Measurements from ENCODE around the gene UBQLN2. TPM values are rescaled to one million over a fixed set of nuclear protein-coding genes. Genes with fewer than 3 reads are reported as not detected.
"Not testable (repeated sequence)": the region's sequence is repeated elsewhere in the genome, so short reads cannot be mapped to it uniquely, and the experiment has no call there.

Gene UBQLN2
- 10 to 100 TPM; 36.2 to 43.4 (median 39.7) TPM for total RNA-seq
- 14.6 TPM for total RNA-seq (2013)

- intact Hi-C loops (cut with micrococcal nuclease): loop anchor here (5.0 kb wide), 2 partner anchors 164 to 846 kb away; partner anchors contain the start of genes NBDY and RRAGB
- peak; percentile 83 to 93 (median 86) for ATAC-seq
- Histone ChIP-seq H3K27me3 (ENCODE audit: control insufficient read depth, insufficient read depth, low read length) (no peaks in the 10 kb centered on the region), H3K9me3 (ENCODE audit: control insufficient read depth, insufficient read depth, low read length) (no peaks in the 10 kb centered on the region), H3K4me3 (ENCODE audit: low read length) (peak within 1 kb of the TSS; percentile 73), H3K27ac (ENCODE audit: low read length) (peak within 1 kb of the TSS; percentile 98), H3K36me3 (ENCODE audit: control insufficient read depth, insufficient read depth, low read length) (no peaks in the 10 kb centered on the region), H3K4me1 (ENCODE audit: control insufficient read depth, insufficient read depth, low read length) (peaks cover 9% of the 10 kb centered on the region)
- TF ChIP-seq, protein P1, sequence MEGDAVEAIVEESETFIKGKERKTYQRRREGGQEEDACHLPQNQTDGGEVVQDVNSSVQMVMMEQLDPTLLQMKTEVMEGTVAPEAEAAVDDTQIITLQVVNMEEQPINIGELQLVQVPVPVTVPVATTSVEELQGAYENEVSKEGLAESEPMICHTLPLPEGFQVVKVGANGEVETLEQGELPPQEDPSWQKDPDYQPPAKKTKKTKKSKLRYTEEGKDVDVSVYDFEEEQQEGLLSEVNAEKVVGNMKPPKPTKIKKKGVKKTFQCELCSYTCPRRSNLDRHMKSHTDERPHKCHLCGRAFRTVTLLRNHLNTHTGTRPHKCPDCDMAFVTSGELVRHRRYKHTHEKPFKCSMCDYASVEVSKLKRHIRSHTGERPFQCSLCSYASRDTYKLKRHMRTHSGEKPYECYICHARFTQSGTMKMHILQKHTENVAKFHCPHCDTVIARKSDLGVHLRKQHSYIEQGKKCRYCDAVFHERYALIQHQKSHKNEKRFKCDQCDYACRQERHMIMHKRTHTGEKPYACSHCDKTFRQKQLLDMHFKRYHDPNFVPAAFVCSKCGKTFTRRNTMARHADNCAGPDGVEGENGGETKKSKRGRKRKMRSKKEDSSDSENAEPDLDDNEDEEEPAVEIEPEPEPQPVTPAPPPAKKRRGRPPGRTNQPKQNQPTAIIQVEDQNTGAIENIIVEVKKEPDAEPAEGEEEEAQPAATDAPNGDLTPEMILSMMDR (IDR thresholded peaks at IDR 0.05): no peak
- 0% methylated on average over 70 of the region's 70 CpGs for WGBS (ENCODE audit: insufficient coverage)
- DNase-seq: peak; percentile 69 to 86
- peaks cover 2 to 6% of the 10 kb centered on the region in 2 donors for H3K27me3 Mint-ChIP-seq (ENCODE audit: low read depth in 2 of 2)
- H3K9me3 Mint-ChIP-seq: no peaks in the 10 kb centered on the region
- peak within 1 kb of the TSS; percentile 85 for H3K4me3 Mint-ChIP-seq
- H3K36me3 Mint-ChIP-seq: no peaks in the 10 kb centered on the region
- H3K4me1 Mint-ChIP-seq: peaks cover 18 to 27% of the 10 kb centered on the region in 2 donors
- H3K27ac Mint-ChIP-seq: peak within 1 kb of the TSS; percentile 92 to 93
Measured at GRCh38 chrX:56563231-56564161, at the start of gene UBQLN2. Gene UBQLN2, plus strand, starts transcription at chrX:56563627. Its CDS starts 247 bp downstream, at chrX:56563874.

GRCh38 chrX:56519642-56520041 lies 43.8 kb upstream of the UBQLN2 start:
- H3K9me3 Mint-ChIP-seq: no peaks in the 10 kb centered on the region
- H3K36me3 Mint-ChIP-seq: no peaks in the 10 kb centered on the region
- ATAC-seq (no peak), DNase-seq (no peak)
- H3K27ac ChIP-seq (ENCODE audit: low read length): no peak overlapping the region
- H3K4me1 ChIP-seq (ENCODE audit: control insufficient read depth, insufficient read depth, low read length): no peaks in the 10 kb centered on the region
- intact Hi-C loops (cut with micrococcal nuclease): no loop called here
- no peak overlapping the region for H3K27ac Mint-ChIP-seq
- no peaks in the 10 kb centered on the region for H3K4me1 Mint-ChIP-seq
- no peaks in the 10 kb centered on the region for H3K27me3 ChIP-seq (ENCODE audit: control insufficient read depth, insufficient read depth, low read length)
- peaks cover 7 to 28% of the 10 kb centered on the region in 2 donors for H3K27me3 Mint-ChIP-seq (ENCODE audit: low read depth in 2 of 2)
- H3K4me3 ChIP-seq (ENCODE audit: low read length): no peak overlapping the region
- no peak overlapping the region for H3K4me3 Mint-ChIP-seq
- TF ChIP-seq, protein P1 (IDR thresholded peaks at IDR 0.05): no peak
- no peaks in the 10 kb centered on the region for H3K36me3 ChIP-seq (ENCODE audit: control insufficient read depth, insufficient read depth, low read length)
- no peaks in the 10 kb centered on the region for H3K9me3 ChIP-seq (ENCODE audit: control insufficient read depth, insufficient read depth, low read length)
- no CpG with 5 or more reads among the region's 2 CpGs for WGBS (ENCODE audit: insufficient coverage)

- H3K4me1 ChIP-seq (ENCODE audit: control insufficient read depth, insufficient read depth, low read length); H3K9me3 ChIP-seq (ENCODE audit: control insufficient read depth, insufficient read depth, low read length); H3K27me3 ChIP-seq (ENCODE audit: control insufficient read depth, insufficient read depth, low read length); H3K9me3 Mint-ChIP-seq; H3K4me1 Mint-ChIP-seq; intact Hi-C loops (cut with micrococcal nuclease); DNase-seq; H3K4me3 ChIP-seq (ENCODE audit: low read length); H3K27ac ChIP-seq (ENCODE audit: low read length); H3K4me3 Mint-ChIP-seq; H3K36me3 Mint-ChIP-seq; H3K27ac Mint-ChIP-seq; H3K36me3 ChIP-seq (ENCODE audit: control insufficient read depth, insufficient read depth, low read length); ATAC-seq: not testable (repeated sequence)
- peaks cover 9 to 45% of the 10 kb centered on the region in 2 donors for H3K27me3 Mint-ChIP-seq (ENCODE audit: low read depth in 2 of 2)
- no CpG with 5 or more reads among the region's 2 CpGs for WGBS (ENCODE audit: insufficient coverage)
Measured at GRCh38 chrX:56529482-56530007, 33.9 kb upstream of the UBQLN2 start.

GRCh38 chrX:56530011-56530410 lies 33.4 kb upstream of the UBQLN2 start:
- H3K9me3 Mint-ChIP-seq: no peaks in the 10 kb centered on the region
- H3K36me3 ChIP-seq (ENCODE audit: control insufficient read depth, insufficient read depth, low read length): no peaks in the 10 kb centered on the region
- intact Hi-C loops (cut with micrococcal nuclease): no loop called here
- no CpG with 5 or more reads among the region's 1 CpG for WGBS (ENCODE audit: insufficient coverage)
- ATAC-seq: no peak
- H3K27me3 ChIP-seq (ENCODE audit: control insufficient read depth, insufficient read depth, low read length): no peaks in the 10 kb centered on the region
- H3K4me3 Mint-ChIP-seq: no peak overlapping the region
- TF ChIP-seq, protein P1 (IDR thresholded peaks at IDR 0.05): no peak
- no peak overlapping the region for H3K4me3 ChIP-seq (ENCODE audit: low read length)
- peaks cover 8 to 43% of the 10 kb centered on the region in 2 donors for H3K27me3 Mint-ChIP-seq (ENCODE audit: low read depth in 2 of 2)
- no peaks in the 10 kb centered on the region for H3K4me1 Mint-ChIP-seq
- no peaks in the 10 kb centered on the region for H3K36me3 Mint-ChIP-seq
- no peaks in the 10 kb centered on the region for H3K9me3 ChIP-seq (ENCODE audit: control insufficient read depth, insufficient read depth, low read length)
- H3K27ac ChIP-seq (ENCODE audit: low read length): no peak overlapping the region
- H3K4me1 ChIP-seq (ENCODE audit: control insufficient read depth, insufficient read depth, low read length): no peaks in the 10 kb centered on the region
- H3K27ac Mint-ChIP-seq: no peak overlapping the region
- no peak for DNase-seq

Measured in natural killer cell (primary cell).